Superior temporal gyrus (tissue), 1 donor: Measurements from ENCODE around the gene ILKAP.

Experiments used
- DNase-seq: peaks from one replicate; pipeline ENCODE4 v3.0.0-alpha.2; 2016; ENCODE audit errors: extremely low spot score

Gene ILKAP

GRCh38 chr2:238203094-238203972, at the start of gene ILKAP:
Gene ILKAP (minus strand): TSS chr2:238203695. CDS start chr2:238203553, 142 bp downstream.
- DNase-seq, result peak; percentile 85

DNA sequence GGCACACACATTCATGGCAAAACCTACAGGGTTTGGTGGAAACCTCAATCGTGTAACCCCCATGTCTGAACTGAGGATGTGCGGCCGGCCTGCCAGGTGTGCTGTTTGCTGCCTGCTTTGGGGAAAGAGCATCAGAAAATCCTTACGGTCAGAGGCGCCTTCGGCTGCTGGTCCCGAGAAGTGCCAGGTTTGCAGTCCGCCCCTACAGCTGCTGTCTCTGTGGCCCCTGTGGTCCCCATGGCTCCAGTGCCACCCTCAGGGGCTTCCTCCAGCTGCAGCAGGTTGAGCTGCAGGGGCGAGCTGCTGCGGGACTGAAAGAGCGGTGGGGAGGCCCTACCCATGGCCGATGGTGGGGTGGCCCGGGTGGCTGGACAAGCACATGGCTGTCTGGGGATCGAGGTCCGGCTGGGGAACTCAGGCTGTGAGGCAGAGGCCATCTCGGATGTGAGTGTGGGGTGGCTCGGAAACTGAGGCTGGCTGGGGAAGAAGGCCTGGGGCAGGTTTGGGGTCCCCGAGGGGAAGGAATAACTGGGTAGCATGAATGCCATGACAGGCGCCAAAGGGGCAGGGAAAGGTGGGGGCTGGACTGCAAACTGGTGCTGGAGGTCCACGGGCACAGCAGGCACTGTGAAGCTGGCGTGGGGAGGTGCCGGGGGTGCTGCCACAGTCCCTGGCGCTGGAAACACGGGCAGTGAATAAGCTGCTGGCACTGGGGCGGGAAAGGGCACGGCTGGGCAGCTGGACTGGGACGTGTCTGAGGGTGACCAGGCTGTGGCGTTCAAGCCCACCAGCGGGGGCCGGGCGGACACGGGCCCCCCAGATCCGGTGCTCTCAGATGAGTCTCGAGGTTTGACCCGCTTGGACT, 49.5 kb upstream of the ILKAP start:
- no peak for DNase-seq

- no peak for DNase-seq
Measured at GRCh38 chr2:238251986-238252385, 48.5 kb upstream of the ILKAP start.

DNA sequence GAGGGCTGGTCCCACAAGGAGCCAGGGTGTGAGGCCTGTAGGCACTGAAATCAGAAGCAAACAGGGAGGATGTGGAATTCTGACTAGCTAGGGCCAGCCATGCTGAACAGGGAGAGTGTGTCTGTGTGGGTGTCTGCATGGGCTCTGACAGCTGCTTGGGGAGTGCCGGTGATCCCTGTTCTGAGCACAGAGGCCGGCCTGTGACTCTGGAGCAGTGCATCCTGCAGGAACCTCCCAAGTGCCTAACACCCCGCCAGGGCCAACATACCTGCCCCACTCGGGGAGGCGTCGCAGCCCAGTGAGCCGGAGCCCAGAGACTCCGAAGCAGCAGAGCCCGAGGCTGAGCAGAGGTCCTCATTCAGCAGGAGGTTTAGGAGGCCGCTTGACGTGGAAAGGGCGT, 47.8 kb upstream of the ILKAP start:
- no peak for DNase-seq

- no peak for DNase-seq
Measured at GRCh38 chr2:238250896-238251295, 47.4 kb upstream of the ILKAP start.

DNA sequence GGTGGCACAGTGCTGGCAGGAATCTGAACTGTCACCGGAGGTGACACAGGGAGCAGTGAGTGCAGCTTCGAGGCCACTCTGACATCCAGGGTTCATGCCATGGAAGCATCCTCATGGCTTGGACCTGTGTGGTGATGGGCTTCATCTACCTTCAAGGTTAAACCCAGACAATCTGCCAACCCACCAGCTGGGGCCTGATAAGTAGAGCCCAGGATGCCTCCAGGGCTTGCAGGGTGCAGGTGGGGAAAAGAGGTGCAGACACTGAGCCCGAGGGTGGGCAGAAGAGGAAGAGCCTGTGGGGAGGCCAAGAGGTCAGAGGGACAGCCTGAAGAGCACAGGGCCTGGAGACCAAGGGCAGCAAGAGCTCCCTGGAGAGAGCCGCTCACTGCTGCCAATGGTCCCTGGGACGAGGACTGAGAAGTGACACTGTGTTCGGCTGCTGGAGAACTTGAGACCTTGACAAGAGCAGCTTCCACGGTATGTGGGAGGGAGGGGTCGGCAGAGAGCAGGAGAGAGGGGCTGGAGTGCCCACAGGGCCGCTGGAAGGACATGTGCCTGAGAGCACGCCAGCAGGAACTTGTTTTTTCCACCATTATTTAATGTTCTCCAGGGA, 44.5 kb upstream of the ILKAP start:
- DNase-seq, result no peak

GRCh38 chr2:238247002-238247822, 43.7 kb upstream of the ILKAP start:
- no peak for DNase-seq

DNA sequence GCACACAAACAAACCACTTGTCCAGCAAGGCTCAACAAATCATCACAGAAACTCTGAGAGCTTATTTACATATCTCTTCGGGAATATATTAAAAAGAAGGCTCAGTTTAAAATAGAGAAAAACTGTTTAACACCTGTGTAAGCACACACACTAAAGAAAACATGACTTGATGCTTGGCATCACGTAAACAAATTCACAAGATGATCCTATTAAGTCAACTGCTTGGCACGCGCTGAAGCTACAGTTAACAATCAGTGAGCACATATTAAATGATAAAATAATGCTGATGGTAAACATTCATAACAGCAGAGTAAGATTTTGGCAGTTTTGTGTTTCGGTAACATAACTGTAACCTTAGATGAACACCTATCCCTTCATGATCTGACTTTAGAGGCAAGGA, 40.7 kb upstream of the ILKAP start:
- no peak for DNase-seq

GRCh38 chr2:238243496-238244076, 40.1 kb upstream of the ILKAP start:
- DNase-seq, result no peak

DNA sequence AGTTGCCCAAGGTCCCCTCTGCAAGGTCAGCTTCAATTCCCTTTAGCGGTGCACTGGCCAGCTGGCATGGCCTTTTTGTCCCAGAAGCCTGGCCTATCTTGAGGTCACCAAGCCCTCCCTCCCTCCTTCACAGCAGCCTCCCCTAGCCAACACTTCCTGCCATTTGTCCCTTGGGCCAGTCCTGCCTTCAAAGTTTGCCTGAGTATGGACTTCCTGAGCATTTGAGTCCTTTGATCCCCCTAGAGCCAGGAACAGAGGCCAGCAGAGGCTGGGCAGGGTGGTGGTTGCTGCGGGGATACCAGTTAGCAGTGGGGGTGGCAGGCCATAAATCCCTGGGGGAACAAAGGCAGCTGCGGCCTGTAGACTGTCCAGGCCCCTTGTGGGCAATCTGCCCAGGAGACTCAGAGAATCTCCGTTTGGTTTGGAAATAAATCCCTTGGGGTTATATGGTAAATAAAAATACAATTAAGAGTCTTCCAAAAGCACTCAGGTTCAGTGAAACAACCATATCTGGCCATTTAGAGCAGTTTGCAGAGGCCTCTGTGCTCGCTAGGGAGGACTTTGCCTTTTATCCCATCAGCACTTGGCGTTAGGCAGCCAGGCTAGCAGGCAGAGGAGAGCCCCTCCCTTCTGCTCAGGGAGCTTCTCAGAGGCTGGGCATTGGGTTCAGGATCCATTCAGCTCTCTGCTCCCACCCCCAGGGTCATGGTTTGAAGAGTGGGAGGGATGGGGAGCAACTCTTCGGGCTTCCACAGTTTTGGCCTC, 39.4 kb upstream of the ILKAP start:
- DNase-seq, result no peak

- no peak for DNase-seq
Measured at GRCh38 chr2:238241970-238242369, 38.5 kb upstream of the ILKAP start.

- DNase-seq, result no peak
Measured at GRCh38 chr2:238240757-238241711, 37.5 kb upstream of the ILKAP start.

DNA sequence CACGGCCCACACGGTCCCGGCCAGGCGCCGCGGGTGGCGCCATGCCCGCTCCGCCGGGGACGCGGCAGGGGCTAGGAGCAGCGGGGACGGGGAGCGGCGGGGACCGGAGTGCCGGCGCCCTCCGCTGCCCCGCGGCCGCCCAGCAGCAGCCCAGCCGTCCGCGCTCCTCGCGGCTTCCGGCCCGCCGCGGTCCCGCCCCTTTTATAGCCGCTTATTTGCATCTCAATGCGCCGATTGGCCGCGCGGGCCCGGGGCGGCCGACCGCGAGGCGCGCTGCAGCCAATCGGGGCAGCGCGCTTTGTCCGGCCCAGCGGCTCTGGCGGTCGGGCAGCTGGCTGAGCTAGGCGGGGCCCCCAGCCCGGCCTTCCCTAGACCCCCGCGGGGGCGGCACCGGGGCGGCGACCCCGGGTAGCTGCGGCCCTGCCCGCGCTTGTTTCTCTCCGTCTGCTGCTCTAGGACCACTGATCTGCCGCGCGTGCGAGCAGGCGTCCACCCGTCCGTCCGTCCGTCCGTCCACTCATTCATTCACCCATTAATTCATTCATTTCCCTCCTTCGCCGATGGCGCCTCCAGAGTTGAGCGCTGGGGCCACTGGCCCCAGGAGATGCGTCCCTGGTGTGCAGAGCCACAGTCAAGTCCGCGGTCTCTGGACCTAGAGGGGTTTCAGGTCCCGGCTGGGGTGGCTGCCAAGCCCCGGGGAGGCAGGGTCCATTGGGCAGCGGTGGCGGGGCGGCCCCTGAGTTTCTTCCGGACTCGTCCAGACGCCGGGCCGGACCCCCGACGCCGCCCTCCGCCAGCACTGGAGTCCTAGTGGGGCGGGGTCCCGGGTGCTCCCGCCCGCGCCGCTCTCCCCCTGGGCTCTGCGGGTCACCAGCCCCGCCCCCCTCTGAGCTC, 36.6 kb upstream of the ILKAP start, which contains the start of gene HES6:
Gene HES6 (minus strand): TSS at position 176 of the 894 bp plus-strand sequence. CDS start 133 bp downstream, at position 43.
- peak; percentile 91 for DNase-seq

DNA sequence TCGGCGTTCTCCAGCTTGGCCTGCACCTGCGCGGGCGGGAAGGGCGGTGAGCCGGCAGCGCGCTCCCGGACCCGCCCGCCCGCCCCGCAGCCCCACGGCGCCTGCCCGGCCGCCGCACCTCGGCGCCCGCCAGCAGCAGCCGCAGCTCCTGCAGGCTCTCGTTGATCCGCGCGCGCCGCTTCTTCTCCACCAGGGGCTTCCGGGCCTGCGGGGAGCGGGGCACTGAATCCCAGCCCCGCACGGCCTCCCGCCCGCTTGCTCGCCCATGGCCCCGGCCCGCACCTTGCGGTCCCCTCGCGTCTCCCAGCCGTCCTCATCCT, 36.0 kb upstream of the ILKAP start:
- DNase-seq, result no peak

DNA sequence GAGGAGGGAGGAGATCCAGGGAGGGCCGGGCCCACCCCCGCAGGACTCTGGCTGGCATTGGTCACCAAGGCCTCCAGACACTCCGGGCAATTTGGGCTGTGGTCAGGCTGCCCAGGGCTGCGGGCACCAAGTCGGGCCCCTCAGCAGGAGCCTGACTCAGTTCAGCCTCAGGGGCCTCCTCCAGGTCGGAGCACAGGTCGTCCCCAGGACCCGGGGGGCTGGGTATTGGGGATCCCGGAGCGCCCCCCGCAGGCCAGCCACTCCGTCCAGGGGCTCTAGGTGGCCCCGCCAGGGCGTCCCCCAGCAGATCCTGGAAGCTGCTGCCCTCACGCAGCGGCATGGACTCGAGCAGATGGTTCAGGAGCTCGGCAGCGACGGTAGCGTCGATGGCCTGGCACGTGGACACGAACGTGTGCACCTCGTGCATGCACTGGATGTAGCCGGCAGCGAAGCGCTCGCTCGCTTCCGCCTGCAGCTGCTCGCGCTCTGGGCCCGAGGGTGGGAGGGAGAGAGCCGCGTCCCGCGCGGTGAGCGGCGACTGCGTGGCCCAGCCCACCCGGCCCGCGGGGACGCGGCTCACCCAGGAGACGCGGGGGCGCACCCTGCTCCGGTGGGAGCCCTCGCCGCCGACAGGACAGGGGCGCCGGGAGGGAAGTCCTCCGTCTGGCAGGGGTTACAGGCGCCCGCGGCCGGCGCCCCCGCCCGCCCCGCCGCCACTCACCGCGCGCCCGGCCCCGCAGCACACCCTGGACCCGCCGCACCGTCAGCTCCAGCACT, 35.5 kb upstream of the ILKAP start:
- DNase-seq, result no peak

DNA sequence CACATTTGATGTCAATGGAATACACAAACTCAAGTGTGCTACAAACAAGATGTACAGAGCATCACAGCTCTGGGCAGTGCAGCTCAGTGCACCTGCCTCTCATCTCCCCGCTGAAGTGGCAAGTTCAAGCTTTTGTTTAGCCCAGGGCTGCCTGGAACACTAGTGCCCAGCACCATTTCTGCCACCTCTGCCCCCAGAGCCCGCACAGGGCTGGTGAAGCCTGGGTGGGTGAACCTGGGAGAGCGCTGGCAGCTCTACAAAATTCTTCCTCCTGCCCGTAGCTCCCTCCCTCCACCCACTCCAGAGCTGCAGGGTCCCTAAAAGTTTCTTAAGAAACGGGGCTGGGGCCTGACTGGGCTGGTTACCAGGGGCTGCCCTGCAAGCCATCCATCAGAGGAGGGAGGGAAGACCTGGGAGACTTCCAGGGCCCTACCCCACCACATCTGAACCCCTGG, 34.8 kb upstream of the ILKAP start:
- DNase-seq, result no peak

DNA sequence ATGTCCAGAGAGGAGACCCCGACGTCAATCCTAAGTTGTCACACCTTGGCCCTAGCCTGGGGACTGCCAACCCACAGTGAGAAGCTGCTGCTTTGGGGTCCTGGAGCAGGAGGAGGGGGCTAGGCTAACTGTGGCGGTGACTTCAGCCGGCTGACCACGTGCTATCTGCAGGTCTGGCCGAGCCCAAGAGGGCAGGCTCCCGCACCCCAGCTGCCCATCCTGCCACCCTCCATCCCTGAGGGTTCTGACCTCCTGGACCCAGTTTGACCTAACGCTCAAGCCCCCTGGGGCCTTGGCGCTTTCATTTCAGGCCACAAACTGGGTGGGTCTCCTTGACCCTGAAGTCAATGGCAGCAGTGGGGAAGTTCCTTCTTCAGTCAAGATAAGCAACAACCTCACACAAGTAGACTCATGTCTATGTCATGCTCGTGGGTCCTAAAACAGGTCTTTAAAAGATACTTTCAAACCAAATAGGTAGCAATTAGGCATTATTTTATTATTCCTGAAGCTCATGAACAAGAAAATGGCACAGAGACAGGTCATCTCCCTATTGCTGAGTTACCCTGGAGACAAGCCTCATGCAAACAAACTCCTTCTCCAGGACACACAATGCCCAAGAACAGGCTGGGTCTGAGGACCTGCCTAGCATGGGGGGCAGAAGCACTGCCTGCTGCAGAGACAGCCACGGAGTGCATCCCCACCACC, 34.1 kb upstream of the ILKAP start:
- no peak for DNase-seq
